Aorta (tissue), 5 donors: ENCODE data around the gene GALNT10. TPM values are rescaled to one million over a fixed set of nuclear protein-coding genes. Genes with fewer than 3 reads are reported as not detected.

Source experiments
- ATAC-seq: fragments of 200-7000 bp; cut with Tn5 transposase; one replicate; pipeline ENCODE4 v1.9.1; 2022; ENCODE audit warnings: moderate library complexity; ENCODE audit not compliant: low FRiP score
- DNase-seq, 2 donors: peaks; one replicate each; pipeline ENCODE4 v3.0.0-alpha.2; 2020
- H3K27ac ChIP-seq, 2 donors: one replicate each; pipeline ENCODE4 v1.5.1; 2013; ENCODE audit warnings: low read length in 2 of 2, mild to moderate bottlenecking in 2 of 2, moderate library complexity in 2 of 2, control low read depth in 1 of 2, inconsistent platforms in 1 of 2, low read depth in 1 of 2
- H3K27me3 ChIP-seq, 2 donors: one replicate each; pipeline ENCODE4 v1.6.1; 2013; ENCODE audit warnings: control low read depth in 1 of 2, low read length in 1 of 2, mild to moderate bottlenecking in 1 of 2, moderate library complexity in 1 of 2; ENCODE audit not compliant: insufficient read depth in 2 of 2, control insufficient read depth in 1 of 2
- H3K36me3 ChIP-seq, 2 donors: one replicate each; pipeline ENCODE4 v1.6.1; 2013; ENCODE audit warnings: control low read depth in 1 of 2, low read length in 1 of 2, mild to moderate bottlenecking in 1 of 2; ENCODE audit not compliant: insufficient read depth in 2 of 2, control insufficient read depth in 1 of 2
- H3K4me1 ChIP-seq, 2 donors: one replicate each; pipeline ENCODE4 v1.6.1; 2013; ENCODE audit warnings: low read length in 2 of 2, control low read depth in 1 of 2, mild to moderate bottlenecking in 1 of 2, moderate library complexity in 1 of 2; ENCODE audit not compliant: insufficient read depth in 2 of 2, control insufficient read depth in 1 of 2
- H3K4me3 ChIP-seq, 2 donors: one replicate each; pipeline ENCODE4 v1.5.1; 2013; ENCODE audit warnings: low read length in 2 of 2, control low read depth in 1 of 2, mild to moderate bottlenecking in 1 of 2
- H3K9me3 ChIP-seq: one replicate; pipeline ENCODE4 v1.6.1; 2013; ENCODE audit warnings: mild to moderate bottlenecking, low read length; ENCODE audit not compliant: control insufficient read depth
- WGBS, 2 donors: extraction: QIAGEN DNeasy Blood & Tissue Kit; methylation state at CpG; one replicate each; pipeline ENCODE4 v1.1.7; 2013; 5-methylcytosine and 5-hydroxymethylcytosine counted together
- intact Hi-C, 2 donors: fragments of 100-400 bp; cut with DNase I; formaldehyde crosslinking; loops; one replicate each; pipeline versions ENCODE4 v1.14.2 to v1.15.0; 2022
- polyA plus RNA-seq, 2 donors: library from polyadenylated mRNA; stranded (reverse); fragments of 200-250 nt; gene quantifications; one replicate each; pipeline ENCODE4 v1.2.3, GENCODE V29; 2013
- total RNA-seq, 2 donors: library from RNA; stranded (reverse); fragmentation: NEBNext Ultra II Directional; extraction: Animal tissue kit (Norgen Biotek cat#: 25700); gene quantifications; one replicate each; pipeline ENCODE4 v1.2.1, GENCODE V29; 2021
- donor health status: healthy with polysubstance abuse.
- donor health status: Bipolar disorder and iron deficiency.
- donor health status: DM: no; HTN: no; CAD: no.
- donor health status: DM: no; HTN: no; CAD: no.
- donor health status: DM: yes; HTN: yes; CAD: no.

Gene GALNT10
- total and polyA plus RNA-seq, 4 donors, result 9.1 to 44.2 (median 26.7) TPM

DNA sequence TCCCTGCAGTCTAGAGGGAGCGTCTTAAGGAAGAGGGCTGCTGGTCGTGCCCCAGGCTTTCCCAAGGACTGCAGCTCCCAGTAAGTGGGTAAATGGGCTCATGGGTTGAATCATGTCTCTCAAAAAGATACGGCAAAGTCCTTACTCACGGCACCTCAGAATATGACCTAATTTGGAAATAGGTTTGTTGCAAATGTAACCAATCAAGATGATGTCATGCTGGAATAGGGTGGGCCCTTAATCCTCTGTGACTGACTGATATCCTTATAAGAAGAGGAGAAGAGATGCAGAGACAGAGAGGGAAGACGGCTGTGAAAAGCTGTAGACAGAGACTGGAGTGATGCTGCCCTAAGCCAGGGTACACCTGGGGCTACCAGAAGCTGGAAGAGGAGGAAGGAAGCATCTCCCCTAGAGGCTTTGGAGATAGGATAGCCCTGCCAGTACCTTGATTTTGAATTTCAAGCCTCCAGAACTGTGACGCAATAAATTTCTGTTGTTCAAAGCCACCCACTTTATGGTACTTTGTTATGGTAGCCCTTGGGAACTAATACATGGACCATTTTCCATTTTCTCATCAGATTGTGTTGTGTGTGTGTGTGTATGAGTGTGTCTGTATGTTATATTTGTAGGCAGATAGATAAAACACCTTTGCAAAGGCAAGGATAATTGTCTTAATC is 15.0 kb downstream of the GALNT10 start:
- no peak overlapping the region for H3K27ac ChIP-seq
- no peaks in the 10 kb centered on the region for H3K9me3 ChIP-seq
- DNase-seq (no peak), ATAC-seq (no peak)
- no peak overlapping the region for H3K4me3 ChIP-seq
- H3K27me3 ChIP-seq, result no peaks in the 10 kb centered on the region
- intact Hi-C loops, result no loop called here
- no peaks in the 10 kb centered on the region for H3K4me1 ChIP-seq
- no peaks in the 10 kb centered on the region for H3K36me3 ChIP-seq
- WGBS, 2 donors, result 92 to 93% methylated on average over 6 of the region's 6 CpGs

DNA sequence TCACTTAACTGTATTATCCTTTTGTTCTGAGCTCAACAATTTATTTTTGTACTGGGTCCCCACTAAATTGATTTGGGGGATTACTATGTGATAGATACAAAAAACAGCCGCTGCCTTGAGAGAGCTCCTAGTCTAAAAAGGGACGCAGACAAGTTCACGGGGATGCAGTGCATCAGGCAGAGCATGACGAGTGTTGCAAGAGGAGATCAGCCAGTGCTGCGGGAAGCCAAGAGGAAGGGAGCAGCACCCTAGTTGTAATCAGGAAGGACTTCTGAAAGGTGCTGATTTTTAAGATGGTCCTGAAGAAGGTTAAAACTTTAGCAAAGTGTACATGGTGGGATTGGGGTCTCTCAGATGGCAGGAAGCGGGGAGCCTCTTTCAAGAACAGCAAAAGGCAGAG is 15.8 kb downstream of the GALNT10 start:
- intact Hi-C loops, result no loop called here
- ATAC-seq, result no peak

DNA sequence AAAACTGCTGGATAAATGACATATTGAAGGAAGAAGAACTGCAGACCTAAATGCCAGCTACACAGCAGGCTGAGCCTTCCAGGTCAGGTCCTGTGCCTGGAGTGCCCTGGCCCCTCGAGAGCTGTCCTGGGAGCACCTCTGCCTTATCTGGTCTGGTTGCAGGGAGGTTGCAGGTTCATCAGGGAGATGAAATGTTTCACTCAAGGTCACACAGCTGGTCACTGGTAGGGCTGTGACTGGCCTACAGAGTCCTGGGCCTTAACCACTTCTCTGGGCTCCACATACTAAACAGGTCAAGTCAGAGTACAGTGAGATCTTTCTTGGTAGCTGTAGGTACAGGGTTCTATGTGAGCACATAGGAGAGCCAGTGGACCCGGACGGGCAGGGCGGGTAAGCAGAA is 16.7 kb downstream of the GALNT10 start:
- no peak for ATAC-seq
- Histone ChIP-seq H3K9me3 (no peaks in the 10 kb centered on the region), H3K27me3 (no peaks in the 10 kb centered on the region), H3K4me3 (no peak overlapping the region), H3K4me1 (no peaks in the 10 kb centered on the region), H3K27ac (no peak overlapping the region), H3K36me3 (no peaks in the 10 kb centered on the region)
- no peak for DNase-seq
- WGBS, 2 donors, result 83% methylated on average over 4 of the region's 4 CpGs
- intact Hi-C loops, result no loop called here

More for the DNA sequence above, 15.8 kb downstream of the GALNT10 start:
- H3K27me3 ChIP-seq, result no peaks in the 10 kb centered on the region
- DNase-seq, result no peak
- 95% methylated on average over 6 of the region's 6 CpGs for WGBS, 2 donors
- no peaks in the 10 kb centered on the region for H3K9me3 ChIP-seq
- no peaks in the 10 kb centered on the region for H3K4me1 ChIP-seq
- no peak overlapping the region for H3K27ac ChIP-seq
- H3K36me3 ChIP-seq, result no peaks in the 10 kb centered on the region
- no peak overlapping the region for H3K4me3 ChIP-seq

DNA sequence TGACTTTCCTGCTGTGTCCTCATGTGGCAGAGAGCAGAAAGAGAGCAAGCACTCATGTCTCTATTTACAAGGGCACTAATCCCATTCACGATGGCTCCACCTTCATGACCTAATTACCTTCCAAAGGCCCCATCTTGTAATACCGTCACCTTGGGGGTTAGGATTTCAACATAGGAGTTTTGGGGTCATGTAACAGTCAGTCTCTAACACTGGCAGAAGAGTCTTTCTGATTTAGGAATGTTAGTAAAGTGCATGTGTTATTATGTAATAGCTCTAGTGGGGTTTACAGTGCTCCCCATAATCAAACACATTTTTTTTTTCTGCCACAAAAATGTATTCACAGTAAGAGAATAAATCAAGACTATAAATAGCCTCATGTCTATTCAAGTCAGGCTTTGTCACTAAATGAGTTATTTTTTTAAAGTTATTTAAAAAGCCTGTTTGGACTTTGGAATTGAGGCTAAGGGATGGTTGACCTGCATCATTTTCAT is 19.1 kb downstream of the GALNT10 start:
- ATAC-seq (no peak), DNase-seq (no peak)
- H3K27ac ChIP-seq, result no peak overlapping the region
- intact Hi-C loops, result no loop called here
- H3K27me3 ChIP-seq, result no peaks in the 10 kb centered on the region
- no peaks in the 10 kb centered on the region for H3K9me3 ChIP-seq
- H3K4me3 ChIP-seq, result no peak overlapping the region
- H3K4me1 ChIP-seq, result no peaks in the 10 kb centered on the region
- H3K36me3 ChIP-seq, result no peaks in the 10 kb centered on the region
- WGBS, 2 donors, result 90 to 93% methylated on average over 2 of the region's 2 CpGs

DNA sequence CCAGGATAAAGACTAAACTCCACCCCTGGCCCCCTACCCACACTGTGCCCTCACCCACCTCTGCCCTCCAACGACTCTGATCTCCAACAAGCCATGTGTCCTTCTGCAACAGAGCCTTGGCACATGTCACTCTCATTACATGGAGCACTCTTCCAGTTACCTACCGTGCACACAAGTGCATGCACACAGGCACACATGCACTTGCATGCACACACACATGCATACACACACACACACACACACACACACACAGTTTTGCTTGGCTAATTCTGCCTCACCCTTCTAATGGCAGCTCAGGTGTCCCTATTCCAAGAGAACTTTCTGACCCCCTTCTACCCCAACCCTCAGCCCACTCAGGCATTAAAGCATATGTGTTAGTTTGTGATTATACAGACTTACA is 19.6 kb downstream of the GALNT10 start:
- no peak for ATAC-seq
- Histone ChIP-seq H3K4me1 (no peaks in the 10 kb centered on the region), H3K27me3 (no peaks in the 10 kb centered on the region), H3K36me3 (no peaks in the 10 kb centered on the region), H3K4me3 (no peak overlapping the region), H3K9me3 (no peaks in the 10 kb centered on the region), H3K27ac (no peak overlapping the region)
- intact Hi-C loops, result no loop called here
- 75 to 87% methylated on average over 2 of the region's 2 CpGs for WGBS, 2 donors
- no peak for DNase-seq

DNA sequence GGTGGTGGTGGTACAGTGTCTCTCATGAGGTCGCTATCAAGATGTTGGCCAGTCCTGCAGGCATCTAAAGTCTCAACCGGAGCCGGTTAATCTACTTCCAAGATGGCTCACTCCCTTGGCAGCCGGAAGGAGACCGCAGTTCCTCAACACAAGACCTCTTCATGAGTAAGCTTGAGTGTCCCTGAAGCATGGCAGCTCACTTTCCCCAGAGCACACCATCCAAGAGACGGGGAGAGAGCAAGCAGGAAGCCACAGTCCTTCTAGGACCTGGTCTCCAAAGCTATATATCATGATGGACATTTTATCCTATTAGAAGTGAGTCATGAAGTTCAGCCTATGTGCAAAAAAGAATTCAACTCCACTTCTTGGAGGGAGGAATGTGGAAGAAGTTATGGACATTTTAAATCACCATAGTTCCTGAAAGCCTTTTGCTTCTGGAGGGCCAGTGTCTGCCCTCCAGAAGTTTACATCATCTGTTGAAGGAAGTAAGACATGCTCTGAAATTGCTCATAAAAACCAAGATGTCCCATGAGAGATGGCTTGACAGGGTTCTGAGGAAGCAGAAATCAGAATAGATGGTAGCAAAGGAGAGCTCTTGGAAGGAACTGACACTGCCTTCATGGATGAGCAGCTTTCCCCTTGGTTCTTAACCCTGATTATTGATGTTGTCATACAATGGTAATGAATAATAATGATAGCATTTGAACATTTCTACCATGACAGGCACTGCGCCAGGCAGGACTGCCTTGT is 21.3 kb downstream of the GALNT10 start:
- ATAC-seq (no peak), DNase-seq (no peak)
- no peaks in the 10 kb centered on the region for H3K36me3 ChIP-seq
- 97 to 99% methylated on average over 7 of the region's 7 CpGs for WGBS, 2 donors
- H3K27me3 ChIP-seq, result no peaks in the 10 kb centered on the region
- H3K4me1 ChIP-seq, result no peaks in the 10 kb centered on the region
- no peaks in the 10 kb centered on the region for H3K9me3 ChIP-seq
- H3K27ac ChIP-seq, result no peak overlapping the region
- intact Hi-C loops, result no loop called here
- H3K4me3 ChIP-seq, result no peak overlapping the region

DNA sequence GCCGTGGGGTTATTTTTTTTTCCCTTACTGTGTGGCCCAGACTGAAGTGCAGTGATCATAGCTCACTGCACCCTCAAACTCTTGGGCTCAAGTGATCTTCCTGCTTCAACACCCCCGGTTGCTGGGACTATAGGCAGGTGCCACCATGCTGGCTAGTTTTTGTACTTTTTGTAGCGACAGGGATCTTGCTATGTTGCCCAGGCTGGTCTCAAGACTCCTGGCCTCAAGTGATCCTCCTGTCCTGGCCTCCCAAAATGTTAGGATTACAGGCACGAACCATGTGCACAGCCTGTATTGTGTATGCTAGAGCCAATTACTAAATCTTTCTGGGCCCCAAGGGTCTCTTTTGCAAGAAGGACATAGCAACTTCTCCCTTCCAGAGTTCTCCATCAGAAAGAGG is 23.1 kb downstream of the GALNT10 start:
- no peak for DNase-seq
- ATAC-seq, result no peak
- Histone ChIP-seq H3K27me3 (no peaks in the 10 kb centered on the region), H3K4me1 (no peaks in the 10 kb centered on the region), H3K27ac (no peak overlapping the region), H3K4me3 (no peak overlapping the region), H3K36me3 (no peaks in the 10 kb centered on the region), H3K9me3 (no peaks in the 10 kb centered on the region)
- 96% methylated on average over 4 of the region's 4 CpGs for WGBS, 2 donors
- intact Hi-C loops, result no loop called here

DNA sequence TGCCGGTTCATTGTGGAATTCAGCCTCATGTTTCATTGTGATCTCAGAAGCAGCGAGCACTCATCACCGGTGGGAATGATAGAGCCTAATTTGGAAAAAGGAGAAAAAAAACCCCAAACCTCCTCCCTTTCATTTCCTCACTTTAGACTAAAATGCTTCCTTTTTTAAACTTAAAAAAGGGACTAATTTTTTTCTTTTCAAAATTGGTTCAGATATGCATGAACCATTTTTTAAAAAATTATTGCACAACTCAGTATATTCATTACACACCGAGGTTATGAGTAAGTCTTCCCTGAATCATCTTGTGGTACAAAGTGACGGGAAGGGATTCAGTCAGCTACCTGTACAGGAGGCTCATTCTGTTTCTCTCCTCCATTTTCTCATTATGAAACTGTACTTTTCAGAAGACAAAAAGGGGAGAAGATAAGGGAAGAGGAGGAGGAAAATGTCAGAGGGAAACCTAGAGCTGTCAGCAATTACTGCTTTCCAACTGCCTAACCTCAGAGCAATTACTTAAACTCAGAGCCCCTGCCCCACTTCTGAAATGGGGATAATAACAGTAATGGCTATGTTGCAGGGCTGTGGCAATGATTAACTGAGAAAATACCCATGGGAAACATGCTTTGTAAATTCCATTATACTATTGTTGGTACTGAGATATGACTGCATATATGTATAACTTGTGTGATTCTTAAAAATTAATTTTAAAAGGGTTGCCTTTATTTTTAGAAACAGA is 24.0 kb downstream of the GALNT10 start:
- DNase-seq, result no peak
- Histone ChIP-seq H3K4me3 (no peak overlapping the region), H3K9me3 (no peaks in the 10 kb centered on the region), H3K36me3 (no peaks in the 10 kb centered on the region), H3K27ac (no peak overlapping the region), H3K27me3 (no peaks in the 10 kb centered on the region), H3K4me1 (no peaks in the 10 kb centered on the region)
- intact Hi-C loops, result no loop called here
- 73 to 77% methylated on average over 5 of the region's 5 CpGs for WGBS, 2 donors
- ATAC-seq, result no peak
